K562 (cell line): ENCODE data around the gene KIAA0513. TPM values are rescaled to one million over a fixed set of nuclear protein-coding genes. Genes with fewer than 3 reads are reported as not detected.
A peak's percentile ranks its signal among the peaks of the same experiment; 100 is the strongest.

ENCODE experiments used
- ATAC-seq: fragments of 200-7000 bp; cut with Tn5 transposase; 3 replicates; pipeline ENCODE4 v1.9.1; 2020; ENCODE audit warnings: moderate library complexity
- BruUV-seq: library from RNA; stranded (reverse); fragments of 400-500 nt; replicated peaks from 2 replicates; lab custom pipeline; 2021; lab: Mats Ljungman, UMichigan
- CTCF ChIA-PET: fragments of 300-600 bp; formaldehyde crosslinking; extraction: SDS; loops from one replicate; lab custom pipeline; 2021; ENCODE audit warnings: low intra/inter-chr PET ratio; lab: Yijun Ruan, JAX
- POLR2A ChIA-PET: fragments of 300-600, 350-650 bp; sonication (Branson Sonifier 250); formaldehyde crosslinking; extraction: SDS; loops from one replicate; lab custom pipeline; 2021; ENCODE audit warnings: antibody characterized with exemption, inconsistent platforms; lab: Yijun Ruan, JAX
- DNase-seq, 4 experiments: peaks; one replicate each; pipeline versions ENCODE4 v3.0.0 to v3.0.0-alpha.2; 2011 to 2018; ENCODE audit warnings: low spot score in 3 of 4, mixed read lengths in 3 of 4; ENCODE audit errors: extremely low read depth in 1 of 4
- FAIRE-seq: peaks from 2 replicates; lab custom pipeline; 2011; peaks lifted over from hg19 to GRCh38; lab: Jason Lieb, UNC
- H2AFZ ChIP-seq: 2 replicates; pipeline ENCODE4 v1.6.0; 2011; ENCODE audit warnings: low read depth, low read length, control low read depth, inconsistent platforms
- H3K27ac ChIP-seq: fragments of 200-600 bp; 3 replicates; pipeline ENCODE4 v1.8.0; 2011; ENCODE audit warnings: low read depth, mild to moderate bottlenecking, control low read depth, inconsistent platforms, low read length, moderate library complexity, mixed read lengths; ENCODE audit errors: extremely low read depth
- H3K27me3 ChIP-seq, 2 experiments: fragments of 300-600 bp in 1 of 2; 2 replicates in 1 of 2; 3 replicates in 1 of 2; pipeline versions ENCODE4 v1.6.0 to v1.8.0; 2011; ENCODE audit warnings: inconsistent platforms in 2 of 2, low read length in 2 of 2, mild to moderate bottlenecking in 1 of 2, mixed read lengths in 1 of 2, moderate library complexity in 1 of 2; ENCODE audit not compliant: control insufficient read depth in 2 of 2, insufficient read depth in 2 of 2
- H3K36me3 ChIP-seq: fragments of 300-600 bp; 3 replicates; pipeline ENCODE4 v1.8.0; 2011; ENCODE audit warnings: mild to moderate bottlenecking, low read length, inconsistent platforms; ENCODE audit not compliant: control insufficient read depth, insufficient read depth
- H3K4me1 ChIP-seq, 2 experiments: fragments of 200-600 bp in 1 of 2; replicated peaks in 1 of 2; 2 replicates in 1 of 2; 3 replicates in 1 of 2; pipeline versions ENCODE4 v1.5.1 to v1.8.0; 2011; ENCODE audit warnings: inconsistent platforms in 2 of 2, low read length in 2 of 2, mild to moderate bottlenecking in 1 of 2, mixed read lengths in 1 of 2, moderate library complexity in 1 of 2; ENCODE audit not compliant: control insufficient read depth in 2 of 2, insufficient read depth in 2 of 2
- H3K4me2 ChIP-seq: 2 replicates; pipeline ENCODE4 v1.6.1; 2011; ENCODE audit warnings: low read length, control low read depth, inconsistent platforms, mixed read lengths; ENCODE audit not compliant: insufficient read depth
- H3K4me3 ChIP-seq: fragments of 200-600 bp; sonication (generic), shearing (Covaris generic); 2 replicates; pipeline ENCODE4 v1.5.1; 2016; ENCODE audit warnings: control low read depth, inconsistent platforms
- H3K79me2 ChIP-seq: fragments of 200-600 bp; 3 replicates; pipeline ENCODE4 v1.8.0; 2011; ENCODE audit warnings: low read length, inconsistent platforms; ENCODE audit not compliant: control insufficient read depth, insufficient read depth
- H3K9ac ChIP-seq, 2 experiments: 2 replicates each; pipeline versions ENCODE4 v1.6.0 to v1.6.1; 2011; ENCODE audit warnings: low read depth in 2 of 2, low read length in 2 of 2, control low read depth in 1 of 2, inconsistent platforms in 1 of 2, mild to moderate bottlenecking in 1 of 2, mixed read lengths in 1 of 2; ENCODE audit not compliant: insufficient read depth in 1 of 2
- H3K9me1 ChIP-seq: one replicate; pipeline ENCODE4 v1.6.0; 2011; ENCODE audit warnings: inconsistent platforms, mild to moderate bottlenecking, low read length, moderate library complexity; ENCODE audit not compliant: control insufficient read depth, insufficient read depth
- H3K9me3 ChIP-seq: replicated peaks from 2 replicates; pipeline ENCODE4 v1.5.1; 2011; ENCODE audit warnings: low read depth, low read length, inconsistent platforms; ENCODE audit not compliant: control insufficient read depth, insufficient read depth
- H4K20me1 ChIP-seq: replicated peaks from 2 replicates; pipeline ENCODE4 v1.6.1; 2011; ENCODE audit warnings: low read length, inconsistent platforms, mixed read lengths; ENCODE audit not compliant: control insufficient read depth, insufficient read depth
- ARNT ChIP-seq, 2 experiments: fragments of 450-650 bp; IDR thresholded peaks; 2 replicates each; pipeline ENCODE4 v1.6.1; 2016; ENCODE audit warnings: mild to moderate bottlenecking in 1 of 2
- CHD4 ChIP-seq: fragments of 200-600 bp; sonication (generic); IDR thresholded peaks from 3 replicates; pipeline ENCODE4 v1.6.1; 2012; ENCODE audit warnings: low read depth, mild to moderate bottlenecking, mixed read lengths, low read length, inconsistent platforms; ENCODE audit not compliant: insufficient read depth, insufficient replicate concordance, poor library complexity, severe bottlenecking
- ELF1 ChIP-seq: fragments of 200-800 bp; sonication (Bioruptor generic); IDR thresholded peaks from 2 replicates; pipeline ENCODE4 v1.6.1; 2016; ENCODE audit warnings: missing genetic modification characterization, missing compliant biosample characterization
- HMG20A ChIP-seq: fragments of 450-650 bp; formaldehyde crosslinking; conservative IDR thresholded peaks from 2 replicates; pipeline ENCODE4 v1.4.0; 2020; ENCODE audit warnings: mild to moderate bottlenecking, mixed read lengths
- KDM2B ChIP-seq: fragments of 250-450 bp; sonication (Bioruptor Pico); IDR thresholded peaks from 2 replicates; pipeline ENCODE4 v1.8.0; 2021; ENCODE audit warnings: mild to moderate bottlenecking, moderate library complexity
- MTF1 ChIP-seq: fragments of 250-450 bp; sonication (Bioruptor Pico); IDR thresholded peaks from 2 replicates; pipeline ENCODE4 v1.9.0; 2021; ENCODE audit warnings: moderate library complexity, mild to moderate bottlenecking, inconsistent platforms, borderline replicate concordance
- NFE2 ChIP-seq: IDR thresholded peaks from 2 replicates; pipeline ENCODE4 v1.6.1; 2014; ENCODE audit warnings: antibody characterized with exemption, low read depth
- PCBP1 ChIP-seq: fragments of 200-400 bp; formaldehyde crosslinking; IDR thresholded peaks from 2 replicates; pipeline ENCODE4 v1.6.1; 2018; ENCODE audit warnings: mild to moderate bottlenecking, low read depth, low read length; ENCODE audit not compliant: poor library complexity, severe bottlenecking
- PHF8 ChIP-seq: fragments of 200-600 bp; sonication (generic); IDR thresholded peaks from 2 replicates; pipeline ENCODE4 v1.6.1; 2012; ENCODE audit warnings: mixed run types, mild to moderate bottlenecking, inconsistent platforms, low read length, moderate library complexity, borderline replicate concordance
- POLR2G ChIP-seq: fragments of 200-400 bp; formaldehyde crosslinking; IDR thresholded peaks from 2 replicates; pipeline ENCODE4 v1.6.1; 2017; ENCODE audit warnings: low read depth, mild to moderate bottlenecking, antibody characterized with exemption, low read length, moderate library complexity
- RCOR1 ChIP-seq, 2 experiments: IDR thresholded peaks; 2 replicates each; pipeline ENCODE4 v1.6.1; 2012; ENCODE audit warnings: low read depth in 2 of 2, low read length in 2 of 2, borderline replicate concordance in 1 of 2, improper control_type of control experiment in 1 of 2
- SP1 ChIP-seq: sonication (generic); formaldehyde crosslinking; IDR thresholded peaks from 2 replicates; pipeline ENCODE4 v1.8.1; 2022; ENCODE audit warnings: mild to moderate bottlenecking, missing genetic modification reagents
- TARDBP ChIP-seq: fragments of 450-650 bp; IDR thresholded peaks from 2 replicates; pipeline ENCODE4 v1.6.1; 2016
- ZNF212 ChIP-seq: fragments of 450-650 bp; formaldehyde crosslinking; IDR thresholded peaks from 2 replicates; pipeline ENCODE4 v1.4.0; 2020; ENCODE audit warnings: mild to moderate bottlenecking
- WGBS: fragments of 100-300 bp; shearing (Covaris generic); methylation state at CpG from one replicate; pipeline ENCODE4 v1.1.6; 2016; ENCODE audit warnings: low coverage, mixed read lengths; ENCODE audit not compliant: insufficient coverage; ENCODE audit errors: missing lambda C conversion rate; 5-methylcytosine and 5-hydroxymethylcytosine counted together
- in situ Hi-C: fragments of 300-500 bp; cut with MboI; formaldehyde crosslinking; loops from 4 replicates; pipeline ENCODE4 v1.15.0; 2018; ENCODE audit warnings: inconsistent platforms, mixed read lengths
- intact Hi-C: fragments of 100-400 bp; cut with micrococcal nuclease; formaldehyde crosslinking; loops from 2 replicates; pipeline ENCODE4 v1.14.2; 2022
- polyA plus RNA-seq, 8 experiments: library from polyadenylated mRNA; depleted of rRNA in 4 of 8; stranded (reverse) in 5 of 8; unstranded in 3 of 8; fragments of >200 nt; fragmentation: Nextera tagmentation in 2 of 8; fragmentation: Illumina TruSeq in 1 of 8; extraction: Ambion mirVana in 2 of 8; extraction: Trizol in 1 of 8; gene quantifications; 2 replicates each; pipeline versions ENCODE4 v1.2.1 to v1.2.3, GENCODE V29; 2011 to 2014; ENCODE audit warnings: inconsistent platforms in 1 of 8, missing spikeins in 1 of 8
- total RNA-seq, 7 experiments: library from RNA; depleted of rRNA in 6 of 7; stranded (reverse); fragments of >200 nt in 6 of 7; fragmentation: Illumina TruSeq in 2 of 7; extraction: Trizol in 2 of 7; gene quantifications; 2 replicates each; pipeline versions ENCODE4 v1.2.1 to v1.2.3, GENCODE V29; 2011 to 2021; ENCODE audit warnings: low replicate concordance in 1 of 7
- TF ChIP-seq, protein P1 (sequence below): fragments of 450-650 bp; IDR thresholded peaks from 2 replicates; pipeline ENCODE4 v1.6.1; 2016; ENCODE audit warnings: low read depth

KIAA0513 gene
- total and polyA plus RNA-seq, 9 of the 15 experiments (the other 6 are each of a cell fraction or from before 2014, with no cell fraction given): 0.18 to 13.7 (median 10.2) TPM

DNA sequence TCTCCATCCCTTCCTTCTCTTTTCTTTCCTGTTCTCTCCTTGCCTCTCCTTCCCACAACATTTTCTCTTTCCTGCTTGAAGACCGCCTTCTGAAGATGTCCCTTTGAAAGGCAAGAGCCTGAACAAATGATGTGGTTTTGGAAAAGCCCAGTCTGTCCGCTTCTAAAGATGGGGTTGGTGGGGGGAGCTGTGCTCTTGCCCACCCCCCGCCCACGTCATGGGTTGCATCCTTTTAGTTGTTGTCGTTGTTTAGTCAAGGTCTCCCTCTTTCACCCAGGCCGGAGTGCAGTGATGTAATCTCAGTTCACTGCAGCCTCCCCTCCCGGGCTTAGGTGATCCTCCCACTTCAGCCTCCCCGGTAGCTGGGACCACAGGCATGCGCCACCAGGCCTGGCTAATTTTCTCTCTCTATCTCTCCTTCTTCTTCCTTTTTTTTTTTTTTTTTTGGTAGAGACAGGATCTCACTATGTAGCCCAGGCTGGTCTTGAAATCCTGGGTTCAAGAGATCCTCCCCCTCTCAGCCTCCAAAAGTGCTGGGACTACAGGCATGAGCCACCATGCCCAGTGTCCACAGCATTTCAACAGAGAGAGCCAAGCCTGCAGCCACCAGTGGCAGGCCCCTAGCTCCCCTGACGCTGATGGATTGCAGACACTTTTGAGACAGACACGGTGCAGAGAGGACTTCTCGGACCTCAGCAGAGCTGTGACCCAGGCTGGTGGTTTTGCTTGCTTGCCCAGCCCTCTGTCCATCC, 110.7 kb downstream of the KIAA0513 start:
- no peak for DNase-seq
- in situ Hi-C loops: no loop called here
- intact Hi-C loops: no loop called here
- Histone ChIP-seq H3K36me3 (no peaks in the 10 kb centered on the region), H3K27me3 (peaks cover 12 to 54% of the 10 kb centered on the region in 2 experiments; a peak in 4 of 5 replicates), H3K27ac (no peak overlapping the region), H4K20me1 (peaks cover 17% of the 10 kb centered on the region; the same call in 1 of the 2 replicates), H3K9me3 (no peaks in the 10 kb centered on the region), H3K9ac (0 out of 4 replicates have a peak overlapping the region, but pooled peaks of 1 of the 2 experiments have one; percentile 53), H3K9me1 (no peaks in the 10 kb centered on the region), H3K4me2 (no peak overlapping the region), H3K4me3 (no peak overlapping the region), H3K4me1 (peaks cover 16 to 53% of the 10 kb centered on the region in 2 experiments), H3K79me2 (no peaks in the 10 kb centered on the region), H2AFZ (no peak overlapping the region)
- ChIA-PET POLR2A (interaction anchor here (0.7 kb wide), 2 partner anchors 14 to 95 kb away, joined by 3 read pairs; no protein-coding TSS in a partner anchor), CTCF (no interaction called here)
- BruUV-seq: no TSS peak
- WGBS: 24% methylated on average over 9 of the region's 12 CpGs
- no peak for ATAC-seq
- no peak for FAIRE-seq
- TF ChIP-seq ZNF212 (CRISPR knock-in tag) (no peak), HMG20A (CRISPR knock-in tag) (no peak), NFE2 (no peak), TARDBP (no peak), CHD4 (no peak), PCBP1 (no peak), ARNT (IDR thresholded peaks at IDR 0.05) (peak in 1 of 2 experiments; percentile 34; a peak in 1 of 4 replicates), RCOR1 (IDR thresholded peaks at IDR 0.05; ENCODE audit: borderline replicate concordance in 1 of 2, low read depth in 2 of 2, low read length in 2 of 2) (no peak), POLR2G (no peak), MTF1 (CRISPR knock-in tag) (no peak), ELF1 (tag) (no peak), KDM2B (no peak), SP1 (CRISPR knock-in tag) (no peak), PHF8 (no peak)
- TF ChIP-seq, protein P1, sequence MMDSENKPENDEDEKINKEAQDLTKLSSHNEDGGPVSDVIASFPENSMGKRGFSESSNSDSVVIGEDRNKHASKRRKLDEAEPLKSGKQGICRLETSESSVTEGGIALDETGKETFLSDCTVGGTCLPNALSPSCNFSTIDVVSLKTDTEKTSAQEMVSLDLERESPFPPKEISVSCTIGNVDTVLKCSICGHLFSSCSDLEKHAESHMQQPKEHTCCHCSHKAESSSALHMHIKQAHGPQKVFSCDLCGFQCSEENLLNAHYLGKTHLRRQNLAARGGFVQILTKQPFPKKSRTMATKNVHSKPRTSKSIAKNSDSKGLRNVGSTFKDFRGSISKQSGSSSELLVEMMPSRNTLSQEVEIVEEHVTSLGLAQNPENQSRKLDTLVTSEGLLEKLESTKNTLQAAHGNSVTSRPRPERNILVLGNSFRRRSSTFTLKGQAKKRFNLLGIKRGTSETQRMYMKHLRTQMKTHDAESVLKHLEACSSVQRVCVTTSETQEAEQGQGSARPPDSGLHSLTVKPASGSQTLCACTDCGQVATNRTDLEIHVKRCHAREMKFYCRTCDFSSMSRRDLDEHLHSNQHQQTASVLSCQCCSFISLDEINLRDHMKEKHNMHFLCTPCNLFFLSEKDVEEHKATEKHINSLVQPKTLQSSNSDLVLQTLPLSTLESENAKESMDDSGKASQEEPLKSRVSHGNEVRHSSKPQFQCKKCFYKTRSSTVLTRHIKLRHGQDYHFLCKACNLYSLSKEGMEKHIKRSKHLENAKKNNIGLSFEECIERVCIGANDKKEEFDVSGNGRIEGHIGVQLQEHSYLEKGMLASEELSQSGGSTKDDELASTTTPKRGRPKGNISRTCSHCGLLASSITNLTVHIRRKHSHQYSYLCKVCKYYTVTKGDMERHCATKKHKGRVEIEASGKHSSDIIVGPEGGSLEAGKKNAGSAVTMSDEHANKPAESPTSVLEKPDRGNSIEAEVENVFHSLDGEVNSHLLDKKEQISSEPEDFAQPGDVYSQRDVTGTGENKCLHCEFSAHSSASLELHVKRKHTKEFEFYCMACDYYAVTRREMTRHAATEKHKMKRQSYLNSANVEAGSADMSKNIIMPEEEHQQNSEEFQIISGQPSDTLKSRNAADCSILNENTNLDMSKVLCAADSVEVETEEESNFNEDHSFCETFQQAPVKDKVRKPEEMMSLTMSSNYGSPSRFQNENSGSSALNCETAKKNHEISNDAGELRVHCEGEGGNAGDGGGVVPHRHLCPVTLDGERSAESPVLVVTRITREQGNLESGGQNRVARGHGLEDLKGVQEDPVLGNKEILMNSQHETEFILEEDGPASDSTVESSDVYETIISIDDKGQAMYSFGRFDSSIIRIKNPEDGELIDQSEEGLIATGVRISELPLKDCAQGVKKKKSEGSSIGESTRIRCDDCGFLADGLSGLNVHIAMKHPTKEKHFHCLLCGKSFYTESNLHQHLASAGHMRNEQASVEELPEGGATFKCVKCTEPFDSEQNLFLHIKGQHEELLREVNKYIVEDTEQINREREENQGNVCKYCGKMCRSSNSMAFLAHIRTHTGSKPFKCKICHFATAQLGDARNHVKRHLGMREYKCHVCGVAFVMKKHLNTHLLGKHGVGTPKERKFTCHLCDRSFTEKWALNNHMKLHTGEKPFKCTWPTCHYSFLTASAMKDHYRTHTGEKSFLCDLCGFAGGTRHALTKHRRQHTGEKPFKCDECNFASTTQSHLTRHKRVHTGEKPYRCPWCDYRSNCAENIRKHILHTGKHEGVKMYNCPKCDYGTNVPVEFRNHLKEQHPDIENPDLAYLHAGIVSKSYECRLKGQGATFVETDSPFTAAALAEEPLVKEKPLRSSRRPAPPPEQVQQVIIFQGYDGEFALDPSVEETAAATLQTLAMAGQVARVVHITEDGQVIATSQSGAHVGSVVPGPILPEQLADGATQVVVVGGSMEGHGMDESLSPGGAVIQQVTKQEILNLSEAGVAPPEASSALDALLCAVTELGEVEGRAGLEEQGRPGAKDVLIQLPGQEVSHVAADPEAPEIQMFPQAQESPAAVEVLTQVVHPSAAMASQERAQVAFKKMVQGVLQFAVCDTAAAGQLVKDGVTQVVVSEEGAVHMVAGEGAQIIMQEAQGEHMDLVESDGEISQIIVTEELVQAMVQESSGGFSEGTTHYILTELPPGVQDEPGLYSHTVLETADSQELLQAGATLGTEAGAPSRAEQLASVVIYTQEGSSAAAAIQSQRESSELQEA: no peak
